Activated naive CD4-positive, alpha-beta T cell treated with anti-CD3 and anti-CD28 coated beads, Interleukin-2, amount 10 ng/mL, durations not matched to agents 7 days and 5 days (primary cell): ENCODE results near the gene PAQR4.

ENCODE experiments used
- CTCF ChIA-PET: fragments of 350-600 bp; sonication (Branson Sonifier 250); formaldehyde crosslinking; loops from one replicate; lab custom pipeline; 2021; ENCODE audit warnings: antibody characterized with exemption; lab: Charles Lee
- DNase-seq: peaks from one replicate; pipeline ENCODE4 v3.0.0-alpha.2; 2020
- H3K27ac Mint-ChIP-seq: one replicate; pipeline ENCODE4 v1.8.0; 2021; ENCODE audit warnings: mild to moderate bottlenecking, moderate library complexity, mixed read lengths
- H3K27me3 Mint-ChIP-seq: one replicate; pipeline ENCODE4 v1.8.0; 2021; ENCODE audit warnings: mild to moderate bottlenecking, mixed read lengths
- H3K36me3 Mint-ChIP-seq: one replicate; pipeline ENCODE4 v1.8.0; 2021; ENCODE audit warnings: mixed read lengths
- H3K4me1 Mint-ChIP-seq: one replicate; pipeline ENCODE4 v1.8.0; 2021; ENCODE audit warnings: mixed read lengths
- H3K4me3 Mint-ChIP-seq: one replicate; pipeline ENCODE4 v1.8.0; 2021; ENCODE audit warnings: mild to moderate bottlenecking, moderate library complexity, mixed read lengths
- H3K9me3 Mint-ChIP-seq: one replicate; pipeline ENCODE4 v1.8.0; 2021; ENCODE audit warnings: mixed read lengths

PAQR4 gene

DNA sequence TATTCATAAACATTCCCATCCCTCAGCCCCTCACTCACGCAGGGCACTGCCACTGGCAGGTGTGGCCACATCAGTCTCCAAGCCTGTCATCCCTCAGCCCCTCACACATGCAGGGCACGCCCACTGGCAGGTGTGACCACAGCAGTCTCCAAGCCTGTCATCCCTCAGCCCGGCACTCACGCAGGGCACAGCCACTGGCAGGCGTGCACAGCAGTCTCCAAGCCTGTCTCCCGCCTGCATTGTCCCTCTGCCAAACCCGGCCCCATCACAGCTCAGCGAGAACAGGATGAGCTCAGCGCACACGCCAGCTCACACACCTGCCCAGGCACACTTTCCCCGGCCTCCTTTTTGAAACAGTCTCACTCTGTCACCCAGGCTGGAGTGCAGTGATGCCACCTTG is 16.5 kb upstream of the PAQR4 start:
- no peaks in the 10 kb centered on the region for H3K9me3 Mint-ChIP-seq
- no peak overlapping the region for H3K4me3 Mint-ChIP-seq
- DNase-seq, result no peak
- CTCF ChIA-PET, result interaction anchor here (1.6 kb wide), 1 partner anchor 9 kb away, joined by 4 read pairs; no protein-coding TSS in a partner anchor
- peaks cover 2% of the 10 kb centered on the region for H3K4me1 Mint-ChIP-seq
- peaks cover 1% of the 10 kb centered on the region for H3K36me3 Mint-ChIP-seq
- peaks cover 31% of the 10 kb centered on the region for H3K27me3 Mint-ChIP-seq
- no peak overlapping the region for H3K27ac Mint-ChIP-seq

DNA sequence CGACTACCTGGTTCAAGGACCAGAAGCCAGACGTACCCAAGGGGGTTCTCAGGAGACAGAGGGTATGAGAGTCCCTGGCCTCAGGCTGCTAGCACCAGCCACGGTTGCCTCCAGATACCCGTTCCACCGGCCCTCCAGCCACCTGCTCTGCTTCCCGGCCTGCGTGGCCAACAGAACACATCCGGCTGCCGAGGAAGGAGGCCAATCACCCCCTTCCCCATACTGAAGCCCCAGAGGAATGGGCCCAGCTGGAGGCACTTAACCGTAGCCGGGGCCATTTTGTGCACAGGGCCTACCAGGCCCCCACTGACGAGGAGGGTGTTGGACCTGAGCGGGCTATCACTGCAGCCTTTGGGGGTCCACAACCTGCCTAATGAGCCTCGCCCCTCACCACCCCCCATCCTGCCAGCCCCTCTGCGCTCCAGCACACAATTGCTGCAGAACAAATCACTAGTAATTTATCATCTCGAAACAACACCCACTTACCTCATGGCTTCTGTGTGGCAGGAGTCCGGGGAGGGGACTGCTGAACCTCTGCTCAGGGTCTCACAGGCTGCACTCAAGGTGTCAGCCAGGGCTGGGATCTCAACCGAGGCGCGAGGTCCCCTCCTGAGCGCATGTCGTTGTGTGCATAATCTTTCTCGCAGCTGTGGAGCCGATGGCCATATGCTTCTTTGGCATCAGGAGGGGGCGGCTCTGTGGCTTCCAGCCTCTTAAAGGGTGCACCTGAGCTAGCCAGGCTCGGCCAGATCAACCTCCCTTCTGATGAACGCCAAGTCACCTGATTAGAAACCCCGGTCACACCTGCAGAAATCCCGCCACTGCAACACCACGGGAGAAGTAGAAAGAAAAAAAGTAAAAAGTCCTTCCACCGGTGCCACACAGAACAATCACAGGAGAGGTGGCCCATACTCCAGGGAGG is 15.2 kb upstream of the PAQR4 start:
- H3K4me1 Mint-ChIP-seq, result peaks cover 2% of the 10 kb centered on the region
- no peak overlapping the region for H3K27ac Mint-ChIP-seq
- peaks cover 34% of the 10 kb centered on the region for H3K27me3 Mint-ChIP-seq
- no peak for DNase-seq
- H3K4me3 Mint-ChIP-seq, result no peak overlapping the region
- no peaks in the 10 kb centered on the region for H3K9me3 Mint-ChIP-seq
- no peaks in the 10 kb centered on the region for H3K36me3 Mint-ChIP-seq
- CTCF ChIA-PET, result interaction anchor here (0.7 to 1.6 kb wide), 3 partner anchors 8 to 33 kb away, joined by 3 to 4 read pairs (median 4); no protein-coding TSS in a partner anchor

DNA sequence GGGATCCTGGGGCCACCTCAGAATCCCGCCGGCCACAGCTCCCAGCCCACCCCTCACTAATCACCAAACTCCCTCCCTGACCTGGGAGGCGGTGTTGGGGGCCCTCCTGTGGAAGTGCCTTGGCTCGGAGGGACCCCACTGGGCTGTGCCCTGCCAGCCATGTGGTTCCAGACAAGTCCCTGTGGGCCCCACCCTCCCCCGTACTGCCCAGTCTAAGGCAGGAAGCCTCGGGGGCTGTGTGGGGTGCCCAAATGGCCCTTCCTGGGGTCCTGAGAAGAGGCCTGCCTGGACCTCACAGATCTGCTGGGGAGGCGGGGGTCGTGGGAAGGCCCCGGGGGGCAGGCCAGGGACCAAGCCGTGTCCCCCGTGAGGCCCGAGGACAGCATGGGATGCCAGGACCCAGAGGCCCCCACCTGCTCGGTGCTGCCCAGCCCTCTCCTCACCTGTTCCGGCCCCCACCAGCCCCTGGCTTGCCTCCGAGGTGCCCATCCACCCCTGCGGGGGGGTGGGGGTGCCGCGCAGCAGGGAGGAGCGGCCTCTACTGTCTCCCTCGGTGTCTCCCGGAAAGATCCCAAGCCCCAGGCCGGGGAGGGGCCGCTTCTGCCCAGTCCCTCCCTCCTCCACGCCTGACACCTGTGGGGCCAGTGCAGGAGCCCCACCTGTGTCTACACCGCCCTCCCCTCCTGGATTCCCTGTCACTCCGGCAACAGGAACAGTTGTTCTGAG is 14.3 kb upstream of the PAQR4 start:
- H3K27me3 Mint-ChIP-seq, result peaks cover 43% of the 10 kb centered on the region

DNA sequence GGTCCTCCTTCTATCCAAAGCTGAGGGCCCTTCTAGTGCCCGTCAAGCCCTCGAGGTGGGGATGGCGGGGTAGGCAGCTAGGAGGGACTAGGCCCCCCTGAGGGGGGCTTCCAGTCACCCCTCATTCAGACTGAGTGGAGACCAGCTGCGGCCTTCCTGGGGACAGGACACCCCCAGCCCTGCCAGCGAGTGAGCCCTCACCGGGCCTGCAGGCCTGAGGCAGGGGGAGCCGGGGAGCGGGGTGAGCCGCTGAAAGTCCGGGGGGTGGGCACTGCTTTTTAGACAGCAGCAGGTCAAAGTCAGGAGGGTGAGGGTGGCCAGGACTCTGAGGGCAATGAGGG is 13.7 kb upstream of the PAQR4 start:
- DNase-seq, result no peak
- Mint-ChIP-seq H3K4me3 (no peak overlapping the region), H3K36me3 (no peaks in the 10 kb centered on the region), H3K9me3 (no peaks in the 10 kb centered on the region), H3K27me3 (peaks cover 49% of the 10 kb centered on the region), H3K4me1 (peaks cover 2% of the 10 kb centered on the region), H3K27ac (no peak overlapping the region)
- CTCF ChIA-PET, result no interaction called here

More for the DNA sequence above, 14.3 kb upstream of the PAQR4 start:
- no peak for DNase-seq
- no peak overlapping the region for H3K27ac Mint-ChIP-seq
- H3K4me3 Mint-ChIP-seq, result no peak overlapping the region
- H3K4me1 Mint-ChIP-seq, result peaks cover 2% of the 10 kb centered on the region
- no peaks in the 10 kb centered on the region for H3K36me3 Mint-ChIP-seq
- H3K9me3 Mint-ChIP-seq, result no peaks in the 10 kb centered on the region
- CTCF ChIA-PET, result interaction anchor here (0.7 to 1.0 kb wide), 2 partner anchors 11 to 34 kb away, joined by 3 to 4 read pairs; no protein-coding TSS in a partner anchor

DNA sequence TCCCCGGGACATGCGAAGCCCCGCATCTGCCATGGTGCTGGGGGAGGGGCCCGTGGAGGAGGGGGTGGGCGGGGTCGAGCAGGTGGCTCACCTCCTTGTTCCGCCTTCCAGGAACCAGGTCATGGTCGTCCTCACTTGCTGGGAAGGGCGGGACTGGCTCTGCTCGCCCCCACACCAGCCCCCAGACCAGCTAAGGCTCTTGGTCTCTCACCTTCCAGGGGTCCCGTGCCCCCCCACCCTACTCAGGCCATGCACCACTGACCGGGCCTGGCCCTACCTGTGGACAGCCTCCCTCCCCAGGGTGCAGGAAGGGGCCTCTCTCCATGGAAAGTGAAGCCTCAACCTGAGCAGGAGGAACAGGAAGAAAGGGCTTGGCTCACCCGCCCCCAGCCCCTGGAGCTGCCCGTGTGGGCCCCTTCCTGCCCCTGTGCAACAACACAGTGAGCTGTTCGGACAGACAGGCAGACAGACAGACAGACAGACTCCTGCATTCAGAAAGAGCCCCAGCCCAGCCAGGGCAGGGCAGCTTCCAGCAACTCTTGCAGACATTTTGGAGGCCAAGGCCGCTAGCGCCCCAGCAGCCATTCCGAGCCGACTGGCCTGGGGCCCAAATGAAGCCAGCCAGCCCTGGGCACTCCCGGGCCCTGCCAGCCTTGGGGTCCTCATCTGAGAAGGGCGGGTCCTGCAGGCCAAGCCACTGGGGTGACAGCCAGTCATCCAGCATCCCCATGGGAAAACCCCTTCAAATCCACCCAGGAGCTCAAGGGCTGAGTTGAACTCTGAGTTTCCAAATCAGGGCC is 13.2 kb upstream of the PAQR4 start:
- Mint-ChIP-seq H3K27ac (no peak overlapping the region), H3K36me3 (no peaks in the 10 kb centered on the region), H3K9me3 (no peaks in the 10 kb centered on the region), H3K4me3 (no peak overlapping the region), H3K4me1 (peaks cover 2% of the 10 kb centered on the region), H3K27me3 (peaks cover 54% of the 10 kb centered on the region)
- CTCF ChIA-PET, result interaction anchor here (0.6 kb wide), 1 partner anchor 45 kb away, joined by 3 read pairs; no protein-coding TSS in a partner anchor
- no peak for DNase-seq

DNA sequence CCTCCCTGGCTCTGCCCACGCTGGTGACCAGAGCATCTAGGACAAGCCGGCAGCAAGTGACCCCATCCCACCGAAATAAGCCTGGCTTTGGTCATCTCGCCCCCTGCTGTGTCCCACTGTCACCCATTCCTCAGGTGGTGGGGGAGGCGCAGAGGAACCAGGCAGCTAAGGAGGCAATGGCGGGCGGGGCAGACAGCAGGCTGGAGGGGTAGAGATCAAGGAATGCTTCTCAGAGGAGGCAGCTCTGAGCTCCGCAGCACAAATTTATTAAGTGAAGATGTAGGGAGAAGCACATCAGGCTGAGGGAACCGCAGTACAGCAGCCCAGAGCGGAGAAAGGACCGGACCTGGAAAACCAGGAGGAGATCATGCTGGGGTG is 12.6 kb upstream of the PAQR4 start:
- H3K27me3 Mint-ChIP-seq, result peaks cover 60% of the 10 kb centered on the region

DNA sequence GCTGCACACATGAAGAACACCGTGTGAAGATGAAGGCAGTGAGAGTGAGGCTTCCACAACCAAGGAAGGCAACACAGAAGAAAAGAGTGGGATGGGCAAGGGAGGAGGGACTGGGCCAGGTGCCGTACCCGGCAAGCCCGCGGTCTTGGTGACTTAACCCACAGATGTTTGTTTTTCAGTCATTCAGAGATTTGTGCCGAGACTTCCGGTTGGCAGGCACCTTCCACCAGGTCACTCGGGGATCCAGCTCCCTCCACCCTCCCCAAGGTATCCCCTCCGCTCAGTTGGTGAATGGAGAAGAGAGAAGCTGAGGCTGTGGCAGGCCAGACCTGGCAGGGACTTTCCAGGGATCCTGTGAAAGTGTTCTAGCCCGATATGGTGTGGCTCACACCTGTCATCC is 9.9 kb upstream of the PAQR4 start:
- Mint-ChIP-seq H3K4me3 (no peak overlapping the region), H3K27me3 (peaks cover 77% of the 10 kb centered on the region), H3K4me1 (peaks cover 14% of the 10 kb centered on the region), H3K27ac (no peak overlapping the region), H3K36me3 (no peaks in the 10 kb centered on the region), H3K9me3 (no peaks in the 10 kb centered on the region)
- CTCF ChIA-PET, result interaction anchor here (0.9 to 1.7 kb wide), 3 partner anchors 10 to 38 kb away, joined by 4 read pairs; partner anchors contain the start of gene PAQR4
- DNase-seq, result no peak

More for the DNA sequence above, 12.6 kb upstream of the PAQR4 start:
- no peak for DNase-seq
- no peak overlapping the region for H3K27ac Mint-ChIP-seq
- no peaks in the 10 kb centered on the region for H3K9me3 Mint-ChIP-seq
- no peak overlapping the region for H3K4me3 Mint-ChIP-seq
- peaks cover 3% of the 10 kb centered on the region for H3K4me1 Mint-ChIP-seq
- CTCF ChIA-PET, result interaction anchor here (0.6 kb wide), 1 partner anchor 45 kb away, joined by 3 read pairs; no protein-coding TSS in a partner anchor
- no peaks in the 10 kb centered on the region for H3K36me3 Mint-ChIP-seq

DNA sequence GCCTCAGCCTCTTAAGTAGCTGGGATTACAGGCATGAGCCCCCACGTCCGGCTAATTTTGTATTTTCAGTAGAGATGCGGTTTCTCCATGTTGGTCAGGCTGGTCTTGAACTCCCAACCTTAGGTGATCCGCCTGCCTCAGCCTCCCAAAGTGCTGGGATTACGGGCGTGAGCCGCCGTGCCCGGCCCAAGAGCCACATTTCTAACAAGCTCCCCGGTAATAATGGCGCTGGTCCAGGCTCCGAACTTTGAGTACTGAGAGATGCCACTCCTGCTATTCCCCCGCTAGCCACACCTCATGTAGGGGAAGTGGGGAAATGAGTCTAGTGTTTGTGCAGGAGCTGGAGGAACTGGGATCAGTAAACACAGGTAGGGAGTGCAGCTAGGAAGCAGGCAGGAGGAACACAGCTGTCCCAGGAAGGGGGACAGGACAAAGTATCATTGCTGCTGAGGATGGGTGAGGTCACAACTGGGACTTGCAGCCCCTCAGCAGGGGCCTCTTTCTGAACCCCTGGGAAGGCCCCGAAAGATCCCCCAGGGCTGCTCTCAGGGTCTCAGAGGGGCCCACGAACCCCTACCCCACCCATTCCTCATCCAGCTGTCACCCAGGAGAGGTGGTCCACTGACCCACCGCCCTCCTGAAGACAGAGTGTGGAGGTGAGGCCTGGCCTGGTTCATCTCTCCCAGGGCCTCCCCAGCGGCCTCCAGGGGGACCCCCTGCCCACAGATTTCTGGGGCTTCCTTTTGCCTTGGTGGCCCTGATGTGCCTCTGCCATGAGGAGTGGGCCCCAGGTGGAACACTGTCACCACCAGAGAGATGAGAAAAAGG is 8.8 kb upstream of the PAQR4 start:
- Mint-ChIP-seq H3K27me3 (peaks cover 85% of the 10 kb centered on the region), H3K4me3 (no peak overlapping the region), H3K36me3 (no peaks in the 10 kb centered on the region), H3K9me3 (no peaks in the 10 kb centered on the region), H3K4me1 (peaks cover 18% of the 10 kb centered on the region), H3K27ac (no peak overlapping the region)
- DNase-seq, result no peak
- CTCF ChIA-PET, result interaction anchor here (1.6 to 1.7 kb wide), 2 partner anchors 9 to 22 kb away, joined by 3 to 4 read pairs; partner anchors contain the start of gene PAQR4

DNA sequence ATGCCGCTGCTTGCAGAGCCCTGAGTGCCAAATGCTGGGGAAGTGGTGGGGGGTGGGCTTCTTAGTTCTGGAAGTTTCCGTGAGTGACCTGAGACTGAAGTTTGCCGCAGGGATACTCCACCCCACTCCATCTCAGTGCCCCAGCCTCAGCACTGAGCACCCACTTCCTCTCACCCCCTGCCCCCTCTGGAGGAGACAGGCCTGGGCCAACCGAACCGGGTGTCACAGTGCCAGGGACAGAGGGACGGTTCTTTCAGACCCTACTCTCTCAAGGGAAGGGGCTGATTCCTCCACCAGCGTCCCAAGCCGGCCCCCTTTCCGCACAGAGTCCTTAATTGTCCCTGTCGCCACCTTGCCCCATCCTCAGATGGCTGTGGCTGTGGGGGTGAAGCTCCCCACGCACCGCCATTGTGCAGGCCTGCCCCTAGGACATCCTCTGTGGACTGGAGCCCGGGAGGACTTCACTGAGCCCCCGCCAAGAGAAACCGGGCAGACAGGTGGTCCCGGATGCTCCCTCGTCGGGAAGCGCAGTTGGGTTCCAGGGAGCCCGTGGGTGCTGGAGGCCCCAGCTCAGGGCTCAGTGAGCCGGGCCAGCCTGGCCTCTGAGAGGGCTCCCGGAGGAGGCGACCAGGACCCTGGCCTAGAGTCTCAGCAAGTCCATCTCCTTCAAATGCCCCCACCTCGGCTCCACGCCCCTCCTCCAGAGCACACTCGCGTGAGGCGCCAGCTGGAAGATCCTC is 6.6 kb upstream of the PAQR4 start:
- no peaks in the 10 kb centered on the region for H3K9me3 Mint-ChIP-seq
- no peak for DNase-seq
- H3K27me3 Mint-ChIP-seq, result peaks cover 89% of the 10 kb centered on the region

DNA sequence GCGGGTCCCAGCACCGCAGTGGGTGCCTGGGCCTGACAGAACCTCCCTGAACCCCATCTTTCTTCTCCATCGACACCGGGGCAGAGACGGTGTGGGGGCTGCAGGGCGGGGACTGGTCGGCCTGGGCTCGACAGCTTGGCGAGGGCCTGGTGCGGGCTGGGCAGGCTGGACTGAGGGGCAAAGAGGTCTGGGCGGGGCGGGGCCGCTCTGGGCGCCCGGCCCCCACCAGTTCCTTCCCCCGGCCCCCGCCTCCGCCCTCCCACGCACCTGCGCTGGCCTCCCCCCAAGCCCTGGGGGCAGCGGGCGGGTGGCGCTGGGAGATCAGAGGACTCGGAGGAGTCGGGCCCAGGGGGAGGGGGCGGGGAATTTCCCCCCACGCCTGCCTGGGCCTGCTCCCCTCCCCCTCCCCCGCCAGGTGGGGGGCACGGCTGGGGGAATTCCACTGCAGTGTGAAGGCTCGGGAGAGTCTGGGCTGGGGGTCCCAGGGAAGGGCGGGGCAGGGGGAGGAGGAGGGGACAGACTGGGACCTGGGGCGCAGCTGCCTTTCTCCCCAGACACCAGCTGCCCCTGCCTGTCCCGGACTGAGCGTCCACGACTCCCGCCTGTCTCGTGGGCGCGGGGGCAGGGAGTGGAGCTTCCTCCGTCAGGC is 6.0 kb upstream of the PAQR4 start:
- no peaks in the 10 kb centered on the region for H3K36me3 Mint-ChIP-seq
- H3K4me3 Mint-ChIP-seq, result no peak overlapping the region
- H3K27me3 Mint-ChIP-seq, result peaks cover 96% of the 10 kb centered on the region
- H3K4me1 Mint-ChIP-seq, result peaks cover 25% of the 10 kb centered on the region
- peak; percentile 47 for DNase-seq
- CTCF ChIA-PET, result interaction anchor here (1.1 to 1.8 kb wide), 4 partner anchors 9 to 22 kb away, joined by 3 to 5 read pairs (median 4); no protein-coding TSS in a partner anchor
- no peak overlapping the region for H3K27ac Mint-ChIP-seq
- H3K9me3 Mint-ChIP-seq, result no peaks in the 10 kb centered on the region

More for the DNA sequence above, 6.6 kb upstream of the PAQR4 start:
- Mint-ChIP-seq H3K4me1 (peaks cover 21% of the 10 kb centered on the region), H3K4me3 (no peak overlapping the region), H3K36me3 (no peaks in the 10 kb centered on the region), H3K27ac (no peak overlapping the region)
- CTCF ChIA-PET, result interaction anchor here (0.8 to 1.8 kb wide), 6 partner anchors 8 to 42 kb away, joined by 3 to 5 read pairs (median 4); no protein-coding TSS in a partner anchor

DNA sequence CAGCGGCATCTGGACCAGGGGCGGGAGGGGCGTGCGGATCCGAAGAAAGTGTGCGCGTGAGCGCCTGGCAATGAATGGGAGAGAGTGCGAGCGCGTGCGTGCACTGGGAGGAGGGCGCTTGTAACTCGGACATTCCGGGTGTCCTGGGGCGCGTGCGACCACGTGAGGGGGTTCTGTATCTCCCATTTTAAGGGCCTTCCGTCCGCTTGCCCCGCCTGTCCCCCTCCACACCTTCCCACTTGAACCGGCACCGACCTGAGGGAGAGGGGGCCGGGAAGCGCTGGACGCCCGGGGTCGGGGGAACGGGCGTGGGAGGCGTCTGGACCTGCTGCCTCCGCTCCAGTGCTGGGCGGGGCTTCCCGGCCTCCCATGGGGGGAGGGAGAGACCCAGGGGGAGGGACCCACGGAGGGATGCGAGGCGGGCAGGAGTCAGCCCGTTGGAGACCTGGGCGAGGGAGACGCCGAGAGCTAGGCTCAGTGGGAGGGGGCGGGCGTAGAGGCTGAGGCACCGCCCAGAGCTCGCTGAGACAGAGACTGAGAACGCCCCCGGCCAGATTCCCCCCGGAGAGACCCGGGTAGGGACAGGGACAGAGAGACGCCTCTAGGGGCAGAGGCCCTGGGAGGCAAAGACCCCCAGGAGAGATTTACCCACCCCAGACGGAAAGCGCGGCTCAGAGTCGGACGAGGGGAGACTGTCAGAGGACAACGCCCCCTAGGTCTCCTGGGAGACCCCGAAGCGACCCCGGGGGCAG is 5.2 kb upstream of the PAQR4 start, which contains the start of gene KREMEN2:
Gene KREMEN2 (plus strand): TSS at position 553 of the 752 bp plus-strand sequence. CDS start 246 bp downstream, outside the sequence.
- Mint-ChIP-seq H3K4me3 (peak within 1 kb of the TSS; percentile 50), H3K9me3 (no peaks in the 10 kb centered on the region), H3K36me3 (no peaks in the 10 kb centered on the region), H3K4me1 (peaks cover 32% of the 10 kb centered on the region), H3K27me3 (peaks cover 100% of the 10 kb centered on the region), H3K27ac (no peak within 1 kb of the TSS)
- peak; percentile 56 for DNase-seq
- CTCF ChIA-PET, result interaction anchor here (1.1 to 1.8 kb wide), 3 partner anchors 11 to 21 kb away, joined by 3 to 4 read pairs (median 3); no protein-coding TSS in a partner anchor
